Endothelial cell of umbilical vein (primary cell): ENCODE data around the gene SPC25.

Experiments
- EZH2 ChIP-seq: IDR thresholded peaks from 2 replicates; pipeline ENCODE4 v1.6.1; 2012; ENCODE audit warnings: borderline replicate concordance, low read depth, mild to moderate bottlenecking, moderate library complexity, low read length, inconsistent platforms; ENCODE audit not compliant: severe bottlenecking
- FOS ChIP-seq: IDR thresholded peaks from 2 replicates; pipeline ENCODE4 v1.6.1; 2011; ENCODE audit warnings: mild to moderate bottlenecking, low read length, moderate library complexity, borderline replicate concordance; ENCODE audit not compliant: insufficient read depth
- GATA2 ChIP-seq: IDR thresholded peaks from 2 replicates; pipeline ENCODE4 v1.7.0; 2011; ENCODE audit warnings: low read depth, mild to moderate bottlenecking, moderate library complexity, mixed read lengths, low read length; ENCODE audit not compliant: insufficient read length, insufficient read depth
- JUN ChIP-seq: IDR thresholded peaks from 2 replicates; pipeline ENCODE4 v1.6.1; 2011; ENCODE audit warnings: borderline replicate concordance, low read depth; ENCODE audit not compliant: insufficient read length, insufficient read depth
- MYC ChIP-seq: IDR thresholded peaks from one replicate; pipeline ENCODE4 v1.6.1; 2011; ENCODE audit warnings: mild to moderate bottlenecking, low read depth, low read length
- POLR2A ChIP-seq: IDR thresholded peaks from 2 replicates; pipeline ENCODE4 v1.6.1; 2012; ENCODE audit warnings: low read depth, mild to moderate bottlenecking, control low read depth, low read length
- POLR2AphosphoS5 ChIP-seq: IDR thresholded peaks from 2 replicates; pipeline ENCODE4 v1.6.1; 2012; ENCODE audit warnings: low read depth, mild to moderate bottlenecking, control low read depth, low read length, moderate library complexity; ENCODE audit not compliant: insufficient read depth
- TF ChIP-seq, protein P1 (sequence below), 2 donors: IDR thresholded peaks; 1 replicate in 1 of 2; 2 replicates in 1 of 2; pipeline ENCODE4 v1.5.1; 2011; ENCODE audit warnings: low read length in 2 of 2, mild to moderate bottlenecking in 2 of 2, moderate library complexity in 2 of 2, control low read depth in 1 of 2, inconsistent platforms in 1 of 2, low read depth in 1 of 2; ENCODE audit not compliant: insufficient read depth in 1 of 2; ENCODE audit errors: extremely low read depth in 1 of 2

DNA sequence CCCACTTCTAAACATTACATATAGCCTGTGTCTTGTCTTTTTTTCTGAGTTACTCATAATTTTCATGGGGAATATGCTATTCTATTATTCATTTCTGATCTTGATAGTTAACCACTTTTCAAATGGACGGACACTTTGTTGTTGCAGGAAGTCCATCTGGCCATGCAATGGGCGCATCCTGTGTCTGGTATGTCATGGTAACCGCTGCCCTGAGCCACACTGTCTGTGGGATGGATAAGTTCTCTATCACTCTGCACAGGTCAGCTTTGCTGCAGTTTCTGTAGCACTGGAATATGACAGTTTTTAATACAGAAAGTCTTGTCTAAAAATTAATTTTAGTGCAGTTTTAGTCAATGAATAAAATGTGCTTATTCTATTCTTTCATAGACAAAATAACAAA is 14.1 kb upstream of the SPC25 start:
- TF ChIP-seq, protein P1, sequence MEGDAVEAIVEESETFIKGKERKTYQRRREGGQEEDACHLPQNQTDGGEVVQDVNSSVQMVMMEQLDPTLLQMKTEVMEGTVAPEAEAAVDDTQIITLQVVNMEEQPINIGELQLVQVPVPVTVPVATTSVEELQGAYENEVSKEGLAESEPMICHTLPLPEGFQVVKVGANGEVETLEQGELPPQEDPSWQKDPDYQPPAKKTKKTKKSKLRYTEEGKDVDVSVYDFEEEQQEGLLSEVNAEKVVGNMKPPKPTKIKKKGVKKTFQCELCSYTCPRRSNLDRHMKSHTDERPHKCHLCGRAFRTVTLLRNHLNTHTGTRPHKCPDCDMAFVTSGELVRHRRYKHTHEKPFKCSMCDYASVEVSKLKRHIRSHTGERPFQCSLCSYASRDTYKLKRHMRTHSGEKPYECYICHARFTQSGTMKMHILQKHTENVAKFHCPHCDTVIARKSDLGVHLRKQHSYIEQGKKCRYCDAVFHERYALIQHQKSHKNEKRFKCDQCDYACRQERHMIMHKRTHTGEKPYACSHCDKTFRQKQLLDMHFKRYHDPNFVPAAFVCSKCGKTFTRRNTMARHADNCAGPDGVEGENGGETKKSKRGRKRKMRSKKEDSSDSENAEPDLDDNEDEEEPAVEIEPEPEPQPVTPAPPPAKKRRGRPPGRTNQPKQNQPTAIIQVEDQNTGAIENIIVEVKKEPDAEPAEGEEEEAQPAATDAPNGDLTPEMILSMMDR (IDR thresholded peaks at IDR 0.05; ENCODE audit: extremely low read depth in 1 of 2, insufficient read depth in 1 of 2, low read depth in 1 of 2, low read length in 2 of 2) = no peak
- TF ChIP-seq MYC (no peak), POLR2A (no peak), JUN (no peak), GATA2 (no peak), EZH2 (no peak), POLR2AphosphoS5 (no peak), FOS (no peak)
